Stimulated activated naive CD8-positive, alpha-beta T cell treated with anti-CD3 and anti-CD28 coated beads, Interleukin-15, Interleukin-2, amounts not matched to agents 100 ng/mL and 50 ng/mL, for 24 hours (primary cell): ENCODE results near the gene ANKRD13C.
"Not testable (repeated sequence)": the region's sequence is repeated elsewhere in the genome, so short reads cannot be mapped to it uniquely, and the experiment has no call there.

ENCODE experiments used
- H3K27ac Mint-ChIP-seq: one replicate; pipeline ENCODE4 v1.8.0; 2021; ENCODE audit warnings: mild to moderate bottlenecking, mixed read lengths
- H3K27me3 Mint-ChIP-seq: one replicate; pipeline ENCODE4 v1.8.0; 2021; ENCODE audit warnings: mixed read lengths
- H3K36me3 Mint-ChIP-seq: one replicate; pipeline ENCODE4 v1.8.0; 2021; ENCODE audit warnings: low read depth, mixed read lengths
- H3K4me1 Mint-ChIP-seq: one replicate; pipeline ENCODE4 v1.8.0; 2021; ENCODE audit warnings: low read depth, mixed read lengths
- H3K4me3 Mint-ChIP-seq: one replicate; pipeline ENCODE4 v1.8.0; 2021; ENCODE audit warnings: mild to moderate bottlenecking, mixed read lengths
- H3K9me3 Mint-ChIP-seq: one replicate; pipeline ENCODE4 v1.8.0; 2021; ENCODE audit warnings: mixed read lengths

The ANKRD13C gene

DNA sequence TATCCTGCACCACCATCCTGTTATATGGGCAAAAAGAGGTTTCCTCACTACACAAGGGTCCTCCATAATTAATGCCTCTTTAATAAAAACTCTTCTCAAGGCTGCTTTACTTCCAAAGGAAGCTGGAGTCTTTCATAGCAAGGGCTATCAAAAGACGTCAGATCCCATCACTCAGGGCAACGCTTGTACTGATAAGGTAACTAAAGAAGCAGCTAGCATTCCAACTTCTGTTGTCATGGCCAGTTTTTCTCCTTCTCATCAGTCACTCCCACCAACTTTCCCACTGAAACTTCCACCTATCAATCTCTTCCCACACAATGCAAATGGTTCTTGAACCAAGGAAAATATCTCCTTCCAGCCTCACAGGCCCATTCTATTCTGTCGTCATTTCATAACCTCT, 17.1 kb upstream of the ANKRD13C start:
- not testable (repeated sequence) for H3K4me3 Mint-ChIP-seq, H3K27me3 Mint-ChIP-seq, H3K36me3 Mint-ChIP-seq, H3K9me3 Mint-ChIP-seq, H3K27ac Mint-ChIP-seq, H3K4me1 Mint-ChIP-seq

DNA sequence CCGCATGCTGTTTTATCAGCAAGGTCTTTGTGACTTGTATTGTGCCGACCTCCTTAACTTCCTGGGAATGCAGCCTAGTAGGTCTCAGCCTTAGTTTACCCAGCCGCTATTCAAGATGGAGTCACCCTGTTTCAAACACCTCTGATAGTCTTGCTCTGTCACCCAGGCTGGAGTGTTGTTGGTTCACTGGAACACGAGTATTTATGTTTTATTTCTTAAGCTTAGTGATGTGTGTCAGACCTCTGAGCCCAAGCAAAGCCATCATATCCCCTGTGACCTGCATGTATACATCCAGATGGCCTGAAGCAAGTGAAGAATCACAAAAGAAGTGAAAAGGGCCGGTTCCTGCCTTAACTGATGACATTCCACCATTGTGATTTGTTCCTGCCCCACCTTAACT, 12.9 kb upstream of the ANKRD13C start:
- H3K4me3 Mint-ChIP-seq, H3K4me1 Mint-ChIP-seq, H3K9me3 Mint-ChIP-seq, H3K27me3 Mint-ChIP-seq, H3K27ac Mint-ChIP-seq, H3K36me3 Mint-ChIP-seq: not testable (repeated sequence)

DNA sequence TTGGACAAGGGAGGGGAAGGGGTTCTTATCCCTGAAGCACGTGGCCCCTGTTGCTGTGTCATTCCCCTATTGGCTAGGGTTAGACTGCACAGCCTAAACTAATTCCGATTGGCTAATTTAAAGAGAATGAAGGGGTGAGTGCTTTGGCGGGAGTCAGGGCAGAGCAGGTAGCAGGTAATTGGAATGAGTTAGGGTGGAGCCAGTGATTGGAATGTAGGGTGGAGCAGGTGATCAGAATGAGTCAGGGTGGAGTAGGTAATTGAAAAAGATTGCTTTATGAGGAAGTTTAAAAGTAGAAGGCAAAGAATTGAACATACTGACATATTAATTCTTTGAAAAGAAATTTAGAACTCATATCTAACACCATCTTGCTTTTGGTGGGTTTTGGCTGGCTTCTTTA, 12.5 kb upstream of the ANKRD13C start:
- H3K4me1 Mint-ChIP-seq, H3K36me3 Mint-ChIP-seq, H3K27me3 Mint-ChIP-seq, H3K27ac Mint-ChIP-seq, H3K4me3 Mint-ChIP-seq, H3K9me3 Mint-ChIP-seq: not testable (repeated sequence)

DNA sequence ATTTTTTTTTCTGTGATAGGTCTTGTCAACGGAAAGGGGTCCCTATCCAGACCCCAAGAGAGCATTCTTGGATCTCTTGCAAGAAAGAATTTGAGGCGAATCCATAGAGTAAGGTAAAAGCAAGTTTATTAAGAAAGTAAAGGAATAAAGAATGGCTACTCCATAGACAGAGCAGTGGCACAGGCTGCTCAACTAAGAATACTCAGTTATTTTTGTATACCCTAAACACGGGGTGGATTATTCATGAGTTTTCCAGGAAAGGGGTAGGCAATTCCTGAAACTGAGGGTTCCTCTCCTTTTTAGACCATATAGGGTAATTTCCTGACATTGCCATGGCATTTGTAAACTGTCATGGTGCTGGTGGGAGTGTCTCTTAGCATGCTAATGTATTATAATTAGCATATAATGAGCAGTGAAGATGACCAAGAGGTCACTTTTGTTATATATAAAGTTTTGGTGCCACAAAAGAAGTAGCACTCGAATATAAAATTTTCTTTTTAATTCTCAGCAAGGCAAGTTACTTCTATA, 12.0 kb upstream of the ANKRD13C start:
- H3K4me1 Mint-ChIP-seq, H3K27ac Mint-ChIP-seq, H3K4me3 Mint-ChIP-seq, H3K36me3 Mint-ChIP-seq, H3K27me3 Mint-ChIP-seq, H3K9me3 Mint-ChIP-seq: not testable (repeated sequence)

DNA sequence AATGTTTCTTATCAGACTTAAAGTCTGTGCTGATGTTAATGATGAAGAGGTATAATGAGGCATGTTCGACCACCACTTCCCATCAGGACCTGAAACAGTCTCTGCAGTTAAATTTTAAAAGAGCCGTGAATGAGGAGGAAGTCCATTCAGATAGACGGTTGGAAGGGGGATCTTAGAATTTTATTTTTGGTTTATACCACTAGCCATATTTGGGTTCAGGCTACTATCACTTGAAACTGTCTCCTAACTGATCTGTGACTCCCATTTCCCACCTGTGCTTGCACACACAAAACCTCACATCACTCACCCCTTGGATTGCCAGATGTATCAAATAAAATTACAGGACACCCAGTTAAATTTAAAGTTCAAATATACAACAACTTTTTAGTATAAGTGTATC, 9.9 kb upstream of the ANKRD13C start:
- Mint-ChIP-seq H3K27ac (no peak overlapping the region), H3K4me1 (peaks cover 4% of the 10 kb centered on the region), H3K4me3 (no peak overlapping the region), H3K9me3 (no peaks in the 10 kb centered on the region), H3K27me3 (no peaks in the 10 kb centered on the region), H3K36me3 (no peaks in the 10 kb centered on the region)

DNA sequence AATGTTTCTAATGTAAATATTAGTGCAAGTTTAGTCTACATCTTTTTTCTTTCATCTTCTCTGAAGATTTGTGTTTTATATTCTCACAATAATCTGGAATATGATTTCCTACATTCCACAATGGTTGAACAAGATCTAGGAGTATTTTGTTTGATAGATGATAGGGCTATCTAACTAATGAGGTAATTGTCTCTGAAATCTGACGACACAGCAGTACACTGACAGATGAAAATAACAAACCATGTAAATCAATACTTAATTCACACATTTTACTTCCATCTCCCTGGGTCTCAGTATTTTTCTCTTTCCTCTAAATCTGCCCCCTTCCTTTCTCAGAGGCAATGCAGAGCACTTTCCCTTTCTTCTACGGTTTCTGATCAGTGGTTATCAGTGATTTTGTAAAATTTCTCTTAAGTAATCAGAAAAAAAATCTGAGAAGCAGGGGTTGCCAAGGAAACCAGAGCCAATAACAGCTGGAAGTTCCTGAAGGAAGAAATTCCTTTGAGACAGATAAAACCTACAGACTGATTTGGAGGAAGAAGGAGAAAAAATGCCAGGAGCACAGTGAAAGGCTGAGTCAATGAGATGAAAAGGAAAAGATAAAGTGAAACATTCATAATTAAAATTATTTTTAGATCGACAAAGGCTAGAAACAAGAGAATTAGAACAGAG, 7.3 kb upstream of the ANKRD13C start:
- no peaks in the 10 kb centered on the region for H3K9me3 Mint-ChIP-seq
- H3K4me1 Mint-ChIP-seq: peaks cover 4% of the 10 kb centered on the region
- no peak overlapping the region for H3K27ac Mint-ChIP-seq
- H3K4me3 Mint-ChIP-seq: no peak overlapping the region
- H3K36me3 Mint-ChIP-seq: no peaks in the 10 kb centered on the region
- no peaks in the 10 kb centered on the region for H3K27me3 Mint-ChIP-seq

DNA sequence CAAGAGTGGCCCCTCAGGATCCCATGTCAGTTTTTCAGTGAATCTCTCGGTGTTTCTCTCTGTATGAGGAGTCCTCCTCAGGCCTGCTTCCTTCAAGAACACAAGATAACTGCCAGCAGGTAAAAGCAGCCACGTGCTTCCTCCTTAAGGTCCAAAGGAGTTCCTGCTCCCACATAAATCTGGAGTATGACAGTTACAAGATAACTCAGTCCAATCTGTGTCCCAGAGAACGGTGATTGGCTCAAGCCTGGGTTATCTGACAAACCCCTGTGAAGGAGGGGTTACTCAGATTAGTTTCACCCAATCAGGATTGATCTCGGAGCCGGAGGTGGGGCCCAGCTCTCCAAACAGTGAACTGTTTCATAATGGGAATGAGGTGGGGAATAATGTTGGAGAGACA, 5.8 kb upstream of the ANKRD13C start:
- no peaks in the 10 kb centered on the region for H3K27me3 Mint-ChIP-seq
- H3K4me1 Mint-ChIP-seq: peaks cover 12% of the 10 kb centered on the region
- H3K9me3 Mint-ChIP-seq: no peaks in the 10 kb centered on the region
- H3K27ac Mint-ChIP-seq: no peak overlapping the region
- no peaks in the 10 kb centered on the region for H3K36me3 Mint-ChIP-seq
- no peak overlapping the region for H3K4me3 Mint-ChIP-seq

DNA sequence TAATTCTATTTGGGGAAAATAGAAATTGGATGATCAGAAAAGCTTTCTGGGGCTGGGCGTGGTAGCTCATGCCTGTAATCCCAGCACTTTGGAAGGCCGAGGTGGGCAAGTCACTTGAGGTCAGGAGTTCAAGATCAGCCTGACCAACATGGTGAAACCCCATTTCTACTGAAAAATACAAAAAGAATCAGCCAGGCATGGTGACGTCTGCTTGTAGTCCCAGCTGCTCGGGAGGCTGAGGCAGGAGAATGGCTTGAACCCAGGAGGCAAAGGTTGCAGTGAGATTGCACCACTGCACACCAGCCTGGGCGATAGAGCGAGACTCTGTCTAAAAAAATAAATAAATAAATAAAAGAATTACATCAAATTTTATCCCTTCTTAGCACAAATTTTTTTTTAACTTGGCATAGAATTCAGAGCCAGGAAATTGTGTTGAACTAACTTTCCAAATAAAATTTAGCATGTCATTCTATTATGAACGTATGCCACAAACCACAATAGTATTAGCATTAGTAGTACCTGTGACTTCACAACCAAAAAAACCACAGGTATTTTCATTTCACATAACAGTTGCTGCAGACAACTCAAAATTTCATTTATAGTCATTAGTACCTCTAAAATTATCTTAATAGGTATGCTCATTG, 4.5 kb upstream of the ANKRD13C start:
- Mint-ChIP-seq H3K4me1 (peaks cover 19% of the 10 kb centered on the region), H3K9me3 (no peaks in the 10 kb centered on the region), H3K27me3 (no peaks in the 10 kb centered on the region), H3K36me3 (no peaks in the 10 kb centered on the region), H3K27ac (no peak overlapping the region), H3K4me3 (no peak overlapping the region)

DNA sequence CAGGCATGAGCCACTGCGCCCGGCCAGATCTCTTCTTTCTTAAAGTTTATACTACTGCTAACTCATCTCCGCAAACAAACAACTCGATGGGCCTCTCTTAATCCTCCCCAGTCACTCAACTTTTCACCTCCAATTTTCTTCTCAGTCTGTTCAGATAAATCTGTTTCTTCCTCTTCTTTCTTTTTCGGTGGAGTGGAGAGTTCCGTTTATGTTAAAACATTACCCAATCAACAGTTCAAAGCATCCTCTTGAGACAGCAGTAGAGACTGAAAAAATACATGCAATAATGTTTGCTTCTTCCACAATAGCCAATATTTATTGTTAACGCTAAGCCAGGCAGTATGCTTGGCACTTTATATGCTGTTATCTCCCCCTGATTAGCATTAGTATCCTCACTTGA, 1.4 kb upstream of the ANKRD13C start:
- H3K4me3 Mint-ChIP-seq: peak overlapping the region; percentile 87
- no peaks in the 10 kb centered on the region for H3K9me3 Mint-ChIP-seq
- H3K27ac Mint-ChIP-seq: peak overlapping the region; percentile 94
- H3K4me1 Mint-ChIP-seq: peaks cover 36% of the 10 kb centered on the region
- H3K36me3 Mint-ChIP-seq: peaks cover 13% of the 10 kb centered on the region
- H3K27me3 Mint-ChIP-seq: no peaks in the 10 kb centered on the region

DNA sequence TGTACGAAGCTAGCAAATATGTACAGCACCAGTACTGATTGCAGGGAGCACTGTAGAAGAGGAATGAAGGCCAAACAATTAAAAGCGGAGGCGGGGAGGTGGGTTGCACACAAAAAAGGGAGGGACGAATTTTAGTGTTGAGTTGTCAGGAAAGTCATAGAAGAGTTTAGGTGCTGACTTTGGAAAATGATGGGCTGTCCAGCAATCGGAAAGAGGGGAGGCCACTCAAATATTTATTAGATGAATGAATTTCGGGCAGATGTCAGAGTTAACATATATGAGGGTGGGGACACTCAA, 537 bp upstream of the ANKRD13C start:
- H3K4me3 Mint-ChIP-seq: peak overlapping the region; percentile 87
- H3K36me3 Mint-ChIP-seq: peaks cover 15% of the 10 kb centered on the region
- peaks cover 43% of the 10 kb centered on the region for H3K4me1 Mint-ChIP-seq
- H3K27ac Mint-ChIP-seq: peak overlapping the region; percentile 94
- H3K27me3 Mint-ChIP-seq: no peaks in the 10 kb centered on the region
- H3K9me3 Mint-ChIP-seq: no peaks in the 10 kb centered on the region

DNA sequence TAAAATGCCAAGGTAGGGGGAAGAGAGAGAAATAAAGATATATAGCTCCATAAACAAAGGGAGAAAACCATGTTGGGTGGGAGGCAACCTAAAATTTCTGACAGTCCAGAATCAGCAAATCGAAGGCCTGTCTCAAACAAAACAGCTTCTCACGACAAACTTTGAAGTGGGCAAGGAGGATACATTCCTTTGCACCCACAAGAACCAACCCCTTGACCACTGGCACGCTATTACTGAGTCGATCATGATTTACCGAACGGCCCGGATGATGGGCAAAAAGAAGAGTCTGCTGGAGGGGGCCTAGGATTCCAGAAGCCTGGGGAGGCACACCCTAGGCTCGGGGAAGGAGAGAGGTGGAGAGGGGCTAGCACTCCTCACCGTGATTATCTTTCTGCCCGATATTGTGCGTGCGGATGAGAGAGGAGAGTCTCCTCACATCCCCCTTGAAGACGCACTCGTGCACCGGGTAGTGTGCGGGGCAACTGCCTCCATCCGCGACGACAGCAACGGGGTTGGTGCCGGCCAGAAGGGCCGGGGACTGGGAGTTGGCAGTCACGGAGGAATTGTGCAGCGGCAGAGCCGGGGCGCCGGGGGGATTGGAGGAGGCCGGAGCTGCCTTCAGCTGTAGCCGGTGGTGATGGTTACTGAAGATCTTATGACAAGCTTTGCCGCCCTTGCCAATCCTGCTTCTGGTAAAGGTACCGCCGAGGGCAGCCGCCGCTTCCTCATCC, 756 bp downstream of the ANKRD13C start:
- H3K27me3 Mint-ChIP-seq: no peaks in the 10 kb centered on the region
- no peaks in the 10 kb centered on the region for H3K9me3 Mint-ChIP-seq
- peaks cover 23% of the 10 kb centered on the region for H3K36me3 Mint-ChIP-seq
- H3K27ac Mint-ChIP-seq: peak overlapping the region; percentile 94
- peak overlapping the region; percentile 87 for H3K4me3 Mint-ChIP-seq
- peaks cover 49% of the 10 kb centered on the region for H3K4me1 Mint-ChIP-seq

DNA sequence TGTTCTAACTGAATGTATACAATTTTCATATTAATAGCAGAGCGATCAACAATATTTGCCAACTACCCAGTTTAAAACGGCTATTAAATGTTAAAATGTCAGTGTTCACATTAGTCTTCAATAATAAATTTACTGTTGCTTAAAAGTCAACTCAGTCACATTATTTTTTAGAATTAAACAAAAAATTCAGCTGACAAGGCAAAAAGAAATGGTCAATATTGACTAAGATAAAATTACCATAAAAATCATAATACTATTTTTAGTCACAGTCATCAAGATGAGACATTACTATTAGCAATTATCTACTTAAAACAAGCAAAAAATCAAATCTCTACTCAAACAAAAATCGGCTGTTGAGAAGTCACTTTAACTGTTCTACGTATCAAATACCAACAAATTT, 1.5 kb downstream of the ANKRD13C start:
- H3K36me3 Mint-ChIP-seq: peaks cover 28% of the 10 kb centered on the region
- no peaks in the 10 kb centered on the region for H3K27me3 Mint-ChIP-seq
- H3K4me3 Mint-ChIP-seq: peak overlapping the region; percentile 87
- H3K27ac Mint-ChIP-seq: peak overlapping the region; percentile 94
- peaks cover 56% of the 10 kb centered on the region for H3K4me1 Mint-ChIP-seq
- H3K9me3 Mint-ChIP-seq: no peaks in the 10 kb centered on the region

DNA sequence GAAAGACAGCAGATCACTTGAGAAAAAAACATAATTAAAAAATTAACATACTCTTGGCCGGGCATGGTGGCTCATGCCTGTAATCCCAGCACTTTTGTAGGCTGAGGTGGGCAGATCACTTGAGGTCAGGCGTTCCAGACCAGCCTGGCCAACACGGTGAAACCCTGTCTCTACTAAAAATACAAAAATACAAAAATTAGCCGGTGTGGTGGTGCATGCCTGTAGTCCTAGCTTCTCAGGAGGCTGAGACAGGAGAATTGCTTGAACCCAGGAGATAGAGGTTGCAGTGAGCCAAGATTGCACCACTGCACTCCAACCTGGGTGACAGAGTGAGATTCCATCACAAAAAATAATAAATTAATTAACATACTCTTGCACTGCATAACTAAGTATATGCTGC, 4.7 kb downstream of the ANKRD13C start:
- H3K27ac Mint-ChIP-seq, H3K4me3 Mint-ChIP-seq, H3K9me3 Mint-ChIP-seq, H3K27me3 Mint-ChIP-seq: not testable (repeated sequence)
- peaks cover 65% of the 10 kb centered on the region for H3K4me1 Mint-ChIP-seq
- peaks cover 43% of the 10 kb centered on the region for H3K36me3 Mint-ChIP-seq

DNA sequence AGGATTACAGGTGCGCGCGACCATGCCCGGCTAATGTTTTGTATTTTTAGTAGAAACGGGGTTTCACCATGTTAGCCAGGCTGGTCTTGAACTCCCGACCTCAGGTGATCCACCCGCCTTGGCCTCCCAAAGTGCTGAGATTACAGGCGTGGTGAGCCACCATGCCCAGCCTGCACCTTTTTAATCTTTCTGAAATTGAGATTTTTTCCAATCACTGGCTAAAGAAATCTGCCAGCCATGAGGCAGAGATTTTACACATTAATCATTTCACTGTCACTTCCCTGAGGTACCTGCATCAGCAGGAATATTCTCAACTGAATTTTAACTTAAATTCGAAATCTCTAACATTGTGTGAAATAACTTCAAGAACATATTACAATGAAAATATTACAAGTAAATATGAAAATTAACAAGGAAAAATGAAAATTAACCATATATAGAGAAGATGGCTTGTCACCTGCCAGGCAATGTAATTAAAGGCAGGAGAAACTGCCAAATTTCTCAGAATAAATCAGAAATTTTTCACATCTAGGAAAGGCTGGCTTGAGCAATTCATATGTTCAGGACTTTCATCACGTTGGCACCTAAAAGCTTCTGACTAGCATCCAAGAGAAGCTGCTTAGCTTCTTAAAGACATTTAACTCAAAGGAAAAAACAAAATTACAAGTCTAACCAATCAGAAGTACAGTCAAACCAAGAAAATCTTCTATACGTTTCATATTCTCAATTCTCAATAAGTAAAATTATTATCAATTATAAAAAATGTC, 5.9 kb downstream of the ANKRD13C start:
- Mint-ChIP-seq H3K27ac (no peak overlapping the region), H3K4me3 (no peak overlapping the region), H3K36me3 (peaks cover 43% of the 10 kb centered on the region), H3K4me1 (peaks cover 64% of the 10 kb centered on the region), H3K9me3 (no peaks in the 10 kb centered on the region), H3K27me3 (no peaks in the 10 kb centered on the region)

DNA sequence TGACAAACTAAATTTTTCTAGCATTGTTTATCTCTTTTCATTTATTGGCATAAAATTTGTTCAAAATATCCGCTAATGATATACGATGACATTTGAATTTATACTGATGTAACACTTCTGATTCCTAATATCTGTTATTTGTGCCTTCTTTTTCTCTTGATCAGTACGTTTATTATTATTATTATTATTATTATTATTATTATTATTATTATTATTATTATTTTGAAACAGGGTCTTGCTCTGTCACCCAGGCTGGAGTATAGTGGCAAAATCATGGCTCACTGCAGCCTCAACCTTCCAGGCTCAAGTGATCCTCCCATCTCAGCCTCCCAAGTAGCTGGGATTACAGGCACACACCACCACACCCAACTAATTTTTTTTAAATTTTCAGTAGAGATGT, 14.9 kb downstream of the ANKRD13C start:
- not testable (repeated sequence) for H3K27me3 Mint-ChIP-seq
- peaks cover 36% of the 10 kb centered on the region for H3K36me3 Mint-ChIP-seq

More for the DNA sequence above, 14.9 kb downstream of the ANKRD13C start:
- not testable (repeated sequence) for H3K27ac Mint-ChIP-seq, H3K4me1 Mint-ChIP-seq, H3K9me3 Mint-ChIP-seq, H3K4me3 Mint-ChIP-seq
